GM12865 (cell line): Measurements from ENCODE around the gene GRAMD4.

Experiments
- DNase-seq: peaks from one replicate; pipeline ENCODE4 v3.0.0; 2010; ENCODE audit warnings: low read depth
- H3K4me3 ChIP-seq: 2 replicates; pipeline ENCODE4 v1.5.1; 2011; ENCODE audit warnings: mild to moderate bottlenecking, low read depth, low read length, control low read depth
- CTCF ChIP-seq: IDR thresholded peaks from 2 replicates; pipeline ENCODE4 v1.5.1; 2011; ENCODE audit warnings: low read length, control low read depth, low read depth, inconsistent platforms; ENCODE audit not compliant: insufficient read depth; ENCODE audit errors: missing control alignments

GRAMD4 gene

GRCh38 chr22:46701262-46701661 lies 81.1 kb downstream of the GRAMD4 start:
- no peak for DNase-seq
- H3K4me3 ChIP-seq: no peak overlapping the region
- no peak for TF ChIP-seq CTCF

GRCh38 chr22:46703171-46703995 lies 83.2 kb downstream of the GRAMD4 start:
- no peak overlapping the region for H3K4me3 ChIP-seq
- TF ChIP-seq CTCF: no peak
- DNase-seq: no peak

GRCh38 chr22:46703996-46704370 lies 83.8 kb downstream of the GRAMD4 start:
- DNase-seq: no peak
- no peak for TF ChIP-seq CTCF
- no peak overlapping the region for H3K4me3 ChIP-seq

- TF ChIP-seq CTCF: no peak
- DNase-seq: no peak
- no peak overlapping the region for H3K4me3 ChIP-seq
These were observed 85.9 kb downstream of the GRAMD4 start for GRCh38 chr22:46706060-46706459.

GRCh38 chr22:46707305-46707704 lies 87.1 kb downstream of the GRAMD4 start:
- no peak for TF ChIP-seq CTCF
- no peak overlapping the region for H3K4me3 ChIP-seq
- DNase-seq: no peak

GRCh38 chr22:46707827-46708570 lies 87.8 kb downstream of the GRAMD4 start:
- no peak for TF ChIP-seq CTCF
- no peak overlapping the region for H3K4me3 ChIP-seq
- DNase-seq: no peak

- no peak overlapping the region for H3K4me3 ChIP-seq
- DNase-seq: no peak
- no peak for TF ChIP-seq CTCF
These were observed 88.7 kb downstream of the GRAMD4 start for GRCh38 chr22:46708766-46709330.
